C4-2B (cell line): ENCODE data around the gene SSC5D.

Source experiments
- H3K27ac ChIP-seq: fragments of 450-650 bp; 2 replicates; pipeline ENCODE4 v1.5.1; 2017
- ZFX ChIP-seq: fragments of 450-650 bp; IDR thresholded peaks from 2 replicates; pipeline ENCODE4 v1.6.1; 2017
- TF ChIP-seq, protein P1 (sequence below): fragments of 450-650 bp; conservative IDR thresholded peaks from 2 replicates; pipeline ENCODE4 v1.5.1; 2017; ENCODE audit warnings: mild to moderate bottlenecking

Gene SSC5D

DNA sequence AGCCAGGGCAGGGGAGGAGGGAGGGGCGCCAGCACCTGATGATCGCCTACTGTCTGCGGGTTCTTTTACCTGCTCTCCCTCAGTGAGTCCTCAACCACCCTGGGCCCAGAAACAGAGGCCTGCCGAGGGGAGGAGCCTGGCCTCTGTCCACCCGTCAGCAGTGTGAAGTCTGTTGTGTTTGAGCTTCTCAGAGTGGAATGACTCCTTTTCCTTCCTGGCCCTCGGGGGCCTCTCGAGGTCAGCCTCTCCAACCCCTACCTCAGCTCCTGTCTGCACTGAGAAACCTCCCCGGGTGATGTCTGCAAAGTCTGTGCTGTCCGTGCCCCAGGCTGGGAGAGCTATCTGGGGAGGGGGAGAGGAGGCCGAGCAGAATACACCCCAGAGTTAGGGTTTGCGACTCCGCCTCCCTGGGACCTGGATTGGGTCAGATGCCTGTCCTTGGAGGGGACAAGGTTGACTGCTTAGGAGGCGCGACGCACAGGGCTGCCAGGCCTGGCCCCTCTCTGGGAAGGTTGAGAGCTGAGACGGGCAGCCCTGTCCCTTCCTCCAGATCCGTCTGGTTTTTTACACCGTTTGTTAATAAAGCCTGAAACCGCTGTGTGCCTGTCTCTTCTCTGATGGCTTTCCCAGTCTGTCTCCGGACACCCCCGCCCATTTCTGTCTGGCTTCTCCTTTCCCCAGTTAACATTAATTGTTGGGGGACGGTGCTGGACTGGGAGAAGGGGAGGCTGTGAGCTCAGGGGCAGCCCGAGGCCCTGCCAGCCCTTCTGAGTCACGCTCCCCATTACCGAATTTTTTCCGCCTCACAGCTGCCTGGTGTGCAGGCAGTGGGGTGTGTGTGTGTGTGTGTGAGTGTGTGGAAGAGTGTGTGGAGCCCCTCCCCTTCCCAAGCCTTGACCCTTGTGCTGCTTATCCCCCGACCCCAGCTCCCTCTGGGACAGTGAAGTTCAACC, 989 bp upstream of the SSC5D start:
- no peak overlapping the region for H3K27ac ChIP-seq

DNA sequence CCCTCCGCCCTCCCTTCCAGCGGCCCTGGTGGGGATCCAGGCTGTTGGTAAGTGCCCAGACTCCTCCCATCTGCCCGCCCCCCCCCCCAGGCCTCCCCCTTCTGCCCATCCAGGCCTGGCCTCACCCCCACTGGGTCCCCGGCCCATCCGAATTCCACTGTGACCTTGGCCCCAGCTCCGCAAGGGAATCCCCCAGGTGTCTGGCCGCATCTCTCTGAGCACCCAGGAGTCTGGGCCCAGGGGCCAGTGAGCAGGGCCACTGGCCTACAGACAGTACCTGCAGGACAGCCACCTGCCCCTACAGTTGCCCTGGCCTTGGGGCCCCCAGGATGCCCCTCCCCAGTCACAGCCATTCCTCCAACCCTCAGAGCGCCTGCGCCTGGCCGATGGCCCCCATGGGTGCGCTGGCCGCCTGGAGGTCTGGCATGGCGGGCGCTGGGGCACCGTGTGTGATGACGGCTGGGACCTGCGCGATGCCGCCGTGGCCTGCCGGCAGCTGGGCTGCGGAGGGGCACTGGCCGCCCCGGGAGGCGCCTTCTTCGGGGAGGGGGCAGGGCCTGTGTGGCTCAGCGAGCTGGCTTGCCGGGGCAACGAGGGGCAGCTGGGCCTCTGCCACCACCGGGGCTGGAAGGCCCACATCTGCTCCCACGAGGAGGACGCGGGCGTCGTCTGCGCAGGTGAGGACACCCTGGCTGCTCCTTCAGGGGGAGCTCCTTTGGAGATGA, 912 bp downstream of the SSC5D start:
- TF ChIP-seq ZFX, result no peak
- TF ChIP-seq, protein P1, sequence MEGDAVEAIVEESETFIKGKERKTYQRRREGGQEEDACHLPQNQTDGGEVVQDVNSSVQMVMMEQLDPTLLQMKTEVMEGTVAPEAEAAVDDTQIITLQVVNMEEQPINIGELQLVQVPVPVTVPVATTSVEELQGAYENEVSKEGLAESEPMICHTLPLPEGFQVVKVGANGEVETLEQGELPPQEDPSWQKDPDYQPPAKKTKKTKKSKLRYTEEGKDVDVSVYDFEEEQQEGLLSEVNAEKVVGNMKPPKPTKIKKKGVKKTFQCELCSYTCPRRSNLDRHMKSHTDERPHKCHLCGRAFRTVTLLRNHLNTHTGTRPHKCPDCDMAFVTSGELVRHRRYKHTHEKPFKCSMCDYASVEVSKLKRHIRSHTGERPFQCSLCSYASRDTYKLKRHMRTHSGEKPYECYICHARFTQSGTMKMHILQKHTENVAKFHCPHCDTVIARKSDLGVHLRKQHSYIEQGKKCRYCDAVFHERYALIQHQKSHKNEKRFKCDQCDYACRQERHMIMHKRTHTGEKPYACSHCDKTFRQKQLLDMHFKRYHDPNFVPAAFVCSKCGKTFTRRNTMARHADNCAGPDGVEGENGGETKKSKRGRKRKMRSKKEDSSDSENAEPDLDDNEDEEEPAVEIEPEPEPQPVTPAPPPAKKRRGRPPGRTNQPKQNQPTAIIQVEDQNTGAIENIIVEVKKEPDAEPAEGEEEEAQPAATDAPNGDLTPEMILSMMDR, result no peak
- H3K27ac ChIP-seq, result no peak overlapping the region

More for the DNA sequence above, 989 bp upstream of the SSC5D start:
- no peak for TF ChIP-seq ZFX
- TF ChIP-seq, protein P1, result no peak

DNA sequence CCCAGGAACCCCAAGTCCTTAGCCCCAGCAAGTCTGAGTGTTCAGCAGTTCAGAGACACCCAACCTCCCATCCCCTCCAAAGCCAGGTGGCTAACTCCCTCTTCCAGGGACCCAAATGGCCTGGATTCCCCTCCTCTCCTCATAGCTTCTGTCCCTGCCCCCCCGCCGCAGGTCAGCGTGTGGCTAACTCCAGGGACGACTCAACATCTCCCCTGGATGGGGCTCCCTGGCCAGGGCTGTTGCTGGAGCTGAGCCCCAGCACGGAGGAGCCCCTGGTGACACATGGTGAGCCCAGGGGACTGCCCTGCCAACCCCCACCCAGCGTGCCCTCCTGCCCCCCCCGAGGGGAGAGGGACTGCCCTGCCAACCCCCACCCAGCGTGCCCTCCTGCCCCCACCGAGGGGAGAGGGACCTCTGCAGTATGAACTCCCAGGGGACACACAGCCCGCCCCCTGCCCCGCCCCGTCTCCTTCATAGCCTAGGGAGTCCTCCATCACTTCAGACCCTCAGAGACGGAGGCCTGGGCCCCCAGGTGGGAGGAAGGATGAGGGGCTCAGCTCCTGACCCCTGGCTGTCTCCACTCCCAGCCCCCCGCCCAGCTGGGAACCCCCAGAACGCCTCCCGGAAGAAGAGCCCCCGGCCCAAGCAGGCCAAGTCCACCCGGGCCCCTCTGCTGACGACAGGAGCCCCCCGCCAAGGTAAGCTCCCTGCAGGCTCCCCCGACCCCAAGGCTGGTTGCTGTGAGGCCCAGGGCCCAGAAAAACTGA, 1.7 kb downstream of the SSC5D start:
- no peak overlapping the region for H3K27ac ChIP-seq
- TF ChIP-seq, protein P1, result no peak
- TF ChIP-seq ZFX, result no peak

GRCh38 chr19:55490478-55491432, 2.5 kb downstream of the SSC5D start:
- TF ChIP-seq, protein P1, result no peak
- TF ChIP-seq ZFX, result no peak
- no peak overlapping the region for H3K27ac ChIP-seq

DNA sequence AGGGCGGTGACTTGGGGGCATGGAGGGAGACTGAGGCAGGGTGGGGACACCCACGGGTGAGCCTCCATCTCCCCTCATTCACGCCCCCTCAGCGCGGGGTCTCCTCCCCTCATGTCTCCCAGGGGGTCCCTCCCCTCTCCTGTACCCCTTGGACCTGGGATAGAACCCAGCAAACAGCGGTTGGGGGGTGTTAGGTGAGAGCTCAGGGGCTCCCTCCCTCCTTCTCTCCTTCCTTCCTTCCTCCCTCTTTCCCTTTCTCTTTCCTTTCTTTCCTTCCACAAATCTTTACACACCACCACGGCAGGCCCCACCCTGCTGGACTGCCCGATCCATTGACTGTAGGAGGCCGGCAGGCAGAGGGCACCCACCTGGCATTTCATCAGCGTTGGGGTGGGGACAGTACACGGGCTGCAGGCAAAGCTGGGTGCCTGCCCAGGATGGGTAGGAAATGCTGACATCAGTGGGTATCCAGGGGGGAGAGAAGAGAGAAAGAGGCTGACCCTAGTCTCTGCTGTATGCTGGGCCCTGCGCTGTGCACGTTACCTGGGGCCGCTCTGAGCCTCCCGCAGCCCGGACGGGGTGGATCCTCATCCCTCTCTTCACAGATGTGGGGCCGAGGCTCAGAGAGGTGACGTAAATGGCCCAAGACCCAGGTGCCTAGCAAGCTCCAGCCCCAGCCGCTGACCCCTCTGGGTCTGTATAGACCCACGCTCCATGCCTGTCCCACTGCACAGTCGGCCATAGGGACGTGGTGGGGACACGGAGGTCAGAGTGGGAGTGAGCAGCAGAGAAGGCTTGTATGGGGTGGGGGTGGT, 3.5 kb downstream of the SSC5D start:
- no peak overlapping the region for H3K27ac ChIP-seq
- TF ChIP-seq ZFX, result no peak
- TF ChIP-seq, protein P1, result no peak
